ENCODE data around the gene ZFYVE27.
"Not testable (repeated sequence)": the region's sequence is repeated elsewhere in the genome, so short reads cannot be mapped to it uniquely, and the experiment has no call there.

Gene ZFYVE27, protein sequence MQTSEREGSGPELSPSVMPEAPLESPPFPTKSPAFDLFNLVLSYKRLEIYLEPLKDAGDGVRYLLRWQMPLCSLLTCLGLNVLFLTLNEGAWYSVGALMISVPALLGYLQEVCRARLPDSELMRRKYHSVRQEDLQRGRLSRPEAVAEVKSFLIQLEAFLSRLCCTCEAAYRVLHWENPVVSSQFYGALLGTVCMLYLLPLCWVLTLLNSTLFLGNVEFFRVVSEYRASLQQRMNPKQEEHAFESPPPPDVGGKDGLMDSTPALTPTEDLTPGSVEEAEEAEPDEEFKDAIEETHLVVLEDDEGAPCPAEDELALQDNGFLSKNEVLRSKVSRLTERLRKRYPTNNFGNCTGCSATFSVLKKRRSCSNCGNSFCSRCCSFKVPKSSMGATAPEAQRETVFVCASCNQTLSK

DNA sequence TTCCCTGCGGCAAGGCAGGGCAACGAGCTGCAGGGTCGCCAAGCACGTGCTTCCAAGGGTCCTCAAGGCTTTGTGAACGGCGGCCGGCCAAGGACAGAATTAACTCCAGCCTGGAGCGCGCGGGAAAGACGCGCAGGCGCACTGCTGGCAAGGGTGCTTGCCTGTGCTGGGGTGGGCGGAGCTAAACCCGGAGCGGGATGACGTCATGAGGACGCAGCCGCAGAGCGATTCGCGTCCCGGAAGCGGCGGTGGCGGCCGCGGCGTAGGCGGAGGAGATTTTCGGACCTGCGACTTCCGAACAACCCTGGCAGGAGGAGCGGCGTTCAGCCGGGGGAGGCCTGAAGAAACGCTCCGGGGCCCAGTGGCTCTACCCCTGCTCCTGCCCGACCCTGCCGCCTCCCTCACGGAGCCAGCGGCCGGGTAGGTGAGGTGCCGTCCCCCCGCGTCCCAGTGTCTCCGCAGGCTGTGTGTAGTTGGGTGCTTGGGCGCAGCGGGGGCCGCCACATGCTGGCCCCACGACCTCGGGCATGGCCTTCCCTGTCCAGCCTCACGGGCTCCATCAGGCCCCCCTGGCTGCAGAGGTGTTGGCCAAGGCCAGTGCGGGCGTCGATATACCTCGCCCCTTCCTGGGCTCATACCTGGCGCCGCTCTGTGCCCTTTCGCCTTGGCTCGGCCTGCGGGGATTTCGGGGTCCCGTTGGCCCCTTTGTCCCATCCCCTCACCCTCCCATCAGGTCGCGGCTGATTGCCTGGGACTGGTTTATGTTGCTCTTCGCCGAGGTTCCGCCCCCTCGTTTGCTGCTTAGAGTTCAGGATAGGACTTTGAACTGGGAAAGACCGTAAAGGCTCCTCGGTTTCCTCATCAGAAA is at the start of gene ZFYVE27:
Gene ZFYVE27 (plus strand): TSS at position 227 of the 868 bp plus-strand sequence. CDS start 1,350 bp downstream, outside the sequence.
- H3K9me3 ChIP-seq (ENCODE audit: control insufficient read depth, insufficient read depth, low read length) = peaks cover 6% of the 10 kb centered on the region; the same call in 1 of the 2 replicates
- peaks cover 10% of the 10 kb centered on the region for H3K36me3 ChIP-seq (ENCODE audit: insufficient read depth, low read length)
- H3K9ac ChIP-seq (ENCODE audit: low read depth, low read length) = peak within 1 kb of the TSS; percentile 83
- H3K4me1 ChIP-seq (ENCODE audit: insufficient read depth, low read length) = peaks cover 6% of the 10 kb centered on the region

- H3K4me1 ChIP-seq (ENCODE audit: insufficient read depth, low read length) = peaks cover 9% of the 10 kb centered on the region
- no peaks in the 10 kb centered on the region for H3K36me3 ChIP-seq (ENCODE audit: insufficient read depth, low read length)
- peak overlapping the region; percentile 76 for H3K9ac ChIP-seq (ENCODE audit: low read depth, low read length)
- H3K9me3 ChIP-seq (ENCODE audit: control insufficient read depth, insufficient read depth, low read length) = no peaks in the 10 kb centered on the region; the same call in 1 of the 2 replicates
Observed at GRCh38 chr10:97687785-97688781, 48.8 kb upstream of the ZFYVE27 start.

DNA sequence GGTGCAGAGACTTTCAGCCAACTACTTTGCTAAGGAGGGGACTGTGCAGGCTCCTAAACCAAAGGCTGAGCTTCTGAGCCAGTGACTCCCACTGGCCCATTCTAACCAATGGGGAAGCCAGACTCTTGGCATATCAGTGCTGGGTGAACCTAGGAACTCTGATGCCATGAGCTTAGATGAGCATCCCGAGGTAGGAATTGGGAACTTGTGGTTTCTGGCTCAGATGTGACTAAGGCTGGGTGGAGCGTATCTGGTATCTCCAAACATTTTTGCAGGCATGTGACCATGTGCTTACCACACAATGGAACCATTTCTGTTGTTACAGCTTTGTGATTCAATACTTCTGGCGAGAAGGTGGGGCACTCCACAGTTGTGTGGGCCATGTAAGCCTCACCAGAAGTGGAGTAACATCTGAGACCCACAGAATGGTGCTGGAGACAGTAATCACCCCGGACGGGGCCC is 47.3 kb upstream of the ZFYVE27 start:
- H3K4me1 ChIP-seq (ENCODE audit: insufficient read depth, low read length) = no peaks in the 10 kb centered on the region; the same call in 1 of the 2 replicates
- H3K9me3 ChIP-seq (ENCODE audit: control insufficient read depth, insufficient read depth, low read length) = no peaks in the 10 kb centered on the region; the same call in 1 of the 2 replicates
- H3K36me3 ChIP-seq (ENCODE audit: insufficient read depth, low read length) = no peaks in the 10 kb centered on the region
- no peak overlapping the region for H3K9ac ChIP-seq (ENCODE audit: low read depth, low read length)

DNA sequence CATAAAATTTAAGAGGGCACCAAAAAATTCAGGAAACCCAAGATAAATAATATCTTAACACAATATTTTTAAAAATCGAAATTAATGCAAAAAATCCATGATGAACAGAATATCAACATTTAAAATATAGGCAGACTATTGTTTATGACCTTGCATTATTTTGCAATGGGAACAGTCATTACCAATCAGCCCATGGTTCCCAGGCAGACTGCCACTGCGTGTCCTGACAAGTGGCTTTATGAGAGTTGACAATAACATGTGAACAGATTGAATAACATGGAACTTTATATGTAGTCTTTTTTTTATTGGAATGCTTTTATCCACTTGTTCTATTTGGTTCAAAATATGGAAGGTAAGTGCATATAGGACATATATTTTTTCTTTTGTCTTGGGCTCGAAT is 46.8 kb upstream of the ZFYVE27 start:
- Histone ChIP-seq H3K9me3 (ENCODE audit: control insufficient read depth, insufficient read depth, low read length) (no peaks in the 10 kb centered on the region; the same call in 1 of the 2 replicates), H3K36me3 (ENCODE audit: insufficient read depth, low read length) (no peaks in the 10 kb centered on the region), H3K9ac (ENCODE audit: low read depth, low read length) (no peak overlapping the region), H3K4me1 (ENCODE audit: insufficient read depth, low read length) (no peaks in the 10 kb centered on the region; the same call in 1 of the 2 replicates)

DNA sequence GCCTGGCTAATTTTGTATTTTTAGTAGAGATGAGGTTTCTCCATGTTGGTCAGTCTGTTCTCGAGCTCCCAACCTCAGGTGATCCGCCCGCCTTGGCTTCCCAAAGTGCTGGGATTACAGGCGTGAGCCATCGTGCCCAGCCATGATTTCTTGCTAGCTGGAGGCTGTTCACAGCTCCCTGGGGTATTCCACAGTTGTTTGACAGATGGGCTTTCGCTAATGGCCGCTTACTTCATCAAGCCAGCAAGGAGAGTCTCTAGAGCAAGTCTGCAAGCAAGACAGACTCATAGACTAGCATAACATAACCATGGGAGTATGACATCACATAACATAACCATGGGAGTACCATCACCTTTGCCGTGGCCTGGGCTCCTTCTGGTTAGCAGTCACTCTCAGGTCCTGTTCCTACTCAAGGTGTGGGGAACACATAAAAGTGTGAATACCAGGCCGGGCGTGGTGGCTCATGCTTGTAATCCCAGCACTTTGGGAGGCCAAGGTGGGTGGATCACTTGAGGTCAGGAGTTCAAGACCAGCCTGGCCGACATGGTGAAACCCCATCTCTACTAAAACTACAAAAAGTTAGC is 38.8 kb upstream of the ZFYVE27 start:
- not testable (repeated sequence) for H3K9ac ChIP-seq (ENCODE audit: low read depth, low read length); H3K4me1 ChIP-seq (ENCODE audit: insufficient read depth, low read length); H3K9me3 ChIP-seq (ENCODE audit: control insufficient read depth, insufficient read depth, low read length); H3K36me3 ChIP-seq (ENCODE audit: insufficient read depth, low read length)

DNA sequence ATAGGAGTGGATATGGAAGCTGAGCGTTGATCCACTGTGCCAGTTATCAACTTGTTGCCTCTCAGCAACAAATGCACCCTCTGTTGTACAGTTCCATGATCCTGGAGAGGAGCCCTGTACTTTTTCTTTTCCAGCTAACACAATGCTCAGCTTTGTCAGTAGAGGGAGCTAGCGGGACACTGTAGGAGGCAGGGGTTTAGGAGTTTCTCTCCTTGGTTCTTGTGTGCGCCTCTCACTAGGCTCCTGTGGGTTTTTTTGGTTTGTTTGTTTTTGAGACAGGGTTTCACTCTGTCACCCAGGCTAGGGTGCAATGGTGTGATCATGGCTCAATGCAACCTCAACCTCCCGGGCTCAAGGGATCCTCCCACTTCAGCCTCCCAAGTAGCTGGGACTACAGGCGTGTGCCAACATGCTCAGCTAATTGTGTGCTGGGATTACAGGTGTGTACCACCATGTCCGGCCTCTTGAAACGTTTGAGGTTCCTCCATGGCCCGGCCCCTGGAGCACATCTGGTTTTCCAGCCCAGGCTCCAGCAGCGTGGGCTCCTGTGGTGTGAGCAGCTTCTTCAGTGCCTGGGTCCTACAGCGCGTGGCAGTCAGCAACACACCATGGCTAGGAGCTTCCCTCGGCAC is 35.4 kb upstream of the ZFYVE27 start:
- H3K4me1 ChIP-seq (ENCODE audit: insufficient read depth, low read length) = peaks cover 5% of the 10 kb centered on the region; the same call in 1 of the 2 replicates
- H3K9me3 ChIP-seq (ENCODE audit: control insufficient read depth, insufficient read depth, low read length) = no peaks in the 10 kb centered on the region
- H3K36me3 ChIP-seq (ENCODE audit: insufficient read depth, low read length) = no peaks in the 10 kb centered on the region
- no peak overlapping the region for H3K9ac ChIP-seq (ENCODE audit: low read depth, low read length)

DNA sequence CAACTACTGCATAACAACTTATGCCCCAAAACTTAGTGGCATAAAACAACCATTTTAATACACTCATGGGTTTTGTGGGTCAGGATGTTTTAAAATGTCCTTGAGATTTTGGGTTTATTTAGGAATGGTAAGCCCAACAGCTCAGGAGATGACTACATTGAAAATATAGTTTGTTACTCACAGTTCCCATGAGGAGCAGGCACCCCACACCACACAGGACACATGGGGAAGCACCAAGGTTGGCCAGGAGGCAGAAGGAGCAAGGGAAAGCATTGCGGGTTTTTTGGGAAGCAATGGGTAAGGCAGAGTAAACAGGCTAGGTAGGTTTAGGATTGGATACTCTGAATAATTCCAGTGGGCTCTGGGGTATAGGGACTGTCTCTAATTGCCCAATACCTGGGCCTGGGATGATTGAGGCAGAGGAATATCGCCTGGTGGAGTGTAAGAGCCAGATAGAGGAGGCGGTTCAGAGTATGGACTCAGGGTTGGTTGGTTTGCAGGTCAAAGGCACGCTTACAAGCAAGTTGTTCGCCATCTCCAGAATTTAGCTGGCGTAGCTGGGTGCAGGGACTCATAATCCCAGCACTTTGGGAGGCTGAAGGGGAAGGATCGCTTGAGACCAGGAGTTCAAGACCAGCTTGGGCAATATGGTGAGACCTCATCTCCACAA is 33.4 kb upstream of the ZFYVE27 start:
- Histone ChIP-seq H3K4me1 (ENCODE audit: insufficient read depth, low read length) (peaks cover 5% of the 10 kb centered on the region; the same call in 1 of the 2 replicates), H3K9ac (ENCODE audit: low read depth, low read length) (no peak overlapping the region), H3K36me3 (ENCODE audit: insufficient read depth, low read length) (no peaks in the 10 kb centered on the region), H3K9me3 (ENCODE audit: control insufficient read depth, insufficient read depth, low read length) (no peaks in the 10 kb centered on the region)

DNA sequence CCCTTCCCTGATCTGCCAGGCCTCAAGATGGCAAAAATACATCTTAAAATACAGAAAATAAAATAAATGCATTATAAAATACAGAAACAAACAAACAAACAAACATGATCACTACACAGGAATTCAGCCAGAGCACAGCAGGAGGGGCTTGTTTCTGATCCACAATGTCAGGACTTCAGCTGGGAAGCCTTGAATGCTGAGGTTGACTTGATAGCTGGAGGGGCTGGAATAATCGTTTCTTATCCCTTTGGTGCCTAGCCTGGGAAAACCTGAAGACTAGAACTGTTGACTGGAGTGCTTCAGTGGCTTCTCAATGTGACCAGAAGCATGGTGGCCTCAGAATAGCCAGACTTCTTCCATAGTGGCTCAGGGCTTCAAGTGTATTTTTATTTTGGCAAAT is 32.6 kb upstream of the ZFYVE27 start:
- Histone ChIP-seq H3K4me1 (ENCODE audit: insufficient read depth, low read length) (peaks cover 5% of the 10 kb centered on the region; the same call in 1 of the 2 replicates), H3K36me3 (ENCODE audit: insufficient read depth, low read length) (no peaks in the 10 kb centered on the region), H3K9ac (ENCODE audit: low read depth, low read length) (no peak overlapping the region), H3K9me3 (ENCODE audit: control insufficient read depth, insufficient read depth, low read length) (no peaks in the 10 kb centered on the region)

DNA sequence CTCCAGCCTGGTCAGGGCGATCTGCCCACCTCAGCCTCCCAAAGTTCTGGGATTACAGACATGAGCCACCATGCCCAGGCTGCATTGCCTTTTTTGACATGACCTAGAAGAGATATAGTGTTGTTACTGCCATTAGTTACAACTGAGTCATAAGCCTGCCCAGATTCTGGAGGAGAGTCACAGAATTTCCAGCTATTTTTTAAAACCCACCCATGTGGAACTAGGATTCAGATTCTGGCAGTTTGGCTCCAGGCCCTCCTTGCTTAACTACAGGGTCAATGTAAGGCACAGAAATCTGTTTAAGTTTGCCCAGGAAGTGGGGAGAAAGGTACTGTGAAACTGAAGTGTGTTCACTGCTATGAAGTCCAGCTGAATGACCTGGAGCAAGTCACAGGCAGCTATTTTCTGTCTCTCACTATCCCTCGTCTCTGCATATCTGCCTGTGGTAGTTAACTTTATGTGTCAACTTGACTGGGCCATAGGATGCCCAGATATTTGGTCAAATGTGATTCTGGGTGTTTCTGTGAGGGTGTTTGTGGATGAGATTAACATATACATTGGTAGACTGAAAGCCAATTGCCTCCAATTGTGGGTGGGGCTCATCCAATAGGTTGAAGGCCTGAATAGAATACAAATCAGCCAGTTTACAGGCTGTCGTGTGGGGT is 31.8 kb upstream of the ZFYVE27 start:
- Histone ChIP-seq H3K9me3 (ENCODE audit: control insufficient read depth, insufficient read depth, low read length) (no peaks in the 10 kb centered on the region), H3K4me1 (ENCODE audit: insufficient read depth, low read length) (peaks cover 5% of the 10 kb centered on the region; the same call in 1 of the 2 replicates), H3K9ac (ENCODE audit: low read depth, low read length) (no peak overlapping the region), H3K36me3 (ENCODE audit: insufficient read depth, low read length) (no peaks in the 10 kb centered on the region)

- Histone ChIP-seq H3K9me3 (ENCODE audit: control insufficient read depth, insufficient read depth, low read length) (no peaks in the 10 kb centered on the region), H3K4me1 (ENCODE audit: insufficient read depth, low read length) (no peaks in the 10 kb centered on the region; the same call in 1 of the 2 replicates), H3K9ac (ENCODE audit: low read depth, low read length) (no peak overlapping the region), H3K36me3 (ENCODE audit: insufficient read depth, low read length) (no peaks in the 10 kb centered on the region)
Observed at GRCh38 chr10:97707134-97707861, 29.6 kb upstream of the ZFYVE27 start.

DNA sequence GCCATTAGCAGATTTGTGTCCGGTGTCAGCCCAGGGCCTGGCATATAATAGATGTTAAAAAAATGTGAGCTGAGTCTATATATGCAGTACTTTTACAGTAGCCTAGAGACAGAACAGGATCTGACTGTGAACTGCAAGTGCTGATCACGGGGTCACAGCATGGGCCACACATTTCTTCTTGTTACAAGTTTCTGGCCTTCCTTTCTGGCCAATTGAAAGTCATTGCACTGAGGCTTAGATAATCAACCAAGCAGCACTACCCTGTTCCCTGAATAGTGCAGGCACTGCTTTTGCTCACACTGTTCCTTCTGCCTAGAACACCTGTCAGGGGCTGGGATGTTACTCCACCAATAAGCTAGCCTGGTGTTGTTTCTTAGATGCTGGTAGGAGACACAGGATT is 28.8 kb upstream of the ZFYVE27 start:
- Histone ChIP-seq H3K4me1 (ENCODE audit: insufficient read depth, low read length) (peaks cover 4% of the 10 kb centered on the region), H3K9ac (ENCODE audit: low read depth, low read length) (no peak overlapping the region), H3K36me3 (ENCODE audit: insufficient read depth, low read length) (no peaks in the 10 kb centered on the region), H3K9me3 (ENCODE audit: control insufficient read depth, insufficient read depth, low read length) (no peaks in the 10 kb centered on the region)
